GM12864 (cell line): ENCODE measurements around the gene ERP27.

Experiments used
- DNase-seq: peaks from one replicate; pipeline ENCODE4 v3.0.0-alpha.2; 2011; ENCODE audit warnings: low read depth
- H3K4me3 ChIP-seq: 2 replicates; pipeline ENCODE4 v1.5.1; 2011; ENCODE audit warnings: mild to moderate bottlenecking, low read depth, low read length, control low read depth
- CTCF ChIP-seq: IDR thresholded peaks from 2 replicates; pipeline ENCODE4 v1.5.1; 2011; ENCODE audit warnings: low read depth, mild to moderate bottlenecking, moderate library complexity, low read length, control low read depth, inconsistent platforms; ENCODE audit errors: missing control alignments

The ERP27 gene

GRCh38 chr12:14890701-14891100 is 47.6 kb downstream of the ERP27 start:
- no peak for TF ChIP-seq CTCF
- H3K4me3 ChIP-seq: no peak overlapping the region
- no peak for DNase-seq

GRCh38 chr12:14886271-14886670 is 52.1 kb downstream of the ERP27 start:
- TF ChIP-seq CTCF: no peak
- no peak overlapping the region for H3K4me3 ChIP-seq

GRCh38 chr12:14885718-14886221 is 52.6 kb downstream of the ERP27 start, which contains the start of gene MGP:
Gene MGP, minus strand, starts transcription at chr12:14885854. Its CDS starts 63 bp downstream, at chr12:14885791.
- no peak for TF ChIP-seq CTCF
- no peak within 1 kb of the TSS for H3K4me3 ChIP-seq
- no peak for DNase-seq

More at GRCh38 chr12:14886271-14886670, 52.1 kb downstream of the ERP27 start:
- no peak for DNase-seq

GRCh38 chr12:14884458-14884878 is 53.9 kb downstream of the ERP27 start:
- no peak overlapping the region for H3K4me3 ChIP-seq
- DNase-seq: peak; percentile 66
- TF ChIP-seq CTCF: no peak

DNA sequence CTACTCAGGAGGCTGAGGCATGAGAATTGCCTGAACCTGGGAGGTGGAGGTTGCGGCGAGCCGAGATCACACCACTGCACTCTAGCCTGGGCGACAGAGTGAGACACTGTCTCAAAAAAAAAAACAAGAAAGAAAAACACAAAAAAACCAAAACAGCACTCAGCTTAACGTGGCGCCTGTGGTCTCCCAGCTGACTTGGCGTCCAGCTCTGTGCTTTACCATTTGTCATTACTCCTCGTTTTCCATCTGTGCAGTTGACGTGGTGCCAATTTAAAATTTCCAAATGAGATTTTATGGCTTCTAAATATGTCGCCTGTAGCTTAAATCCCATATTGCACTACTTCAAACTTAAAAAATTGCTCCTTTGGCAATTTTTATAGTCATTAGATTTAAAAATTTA is 54.7 kb downstream of the ERP27 start:
- no peak overlapping the region for H3K4me3 ChIP-seq
- no peak for TF ChIP-seq CTCF
- DNase-seq: no peak

DNA sequence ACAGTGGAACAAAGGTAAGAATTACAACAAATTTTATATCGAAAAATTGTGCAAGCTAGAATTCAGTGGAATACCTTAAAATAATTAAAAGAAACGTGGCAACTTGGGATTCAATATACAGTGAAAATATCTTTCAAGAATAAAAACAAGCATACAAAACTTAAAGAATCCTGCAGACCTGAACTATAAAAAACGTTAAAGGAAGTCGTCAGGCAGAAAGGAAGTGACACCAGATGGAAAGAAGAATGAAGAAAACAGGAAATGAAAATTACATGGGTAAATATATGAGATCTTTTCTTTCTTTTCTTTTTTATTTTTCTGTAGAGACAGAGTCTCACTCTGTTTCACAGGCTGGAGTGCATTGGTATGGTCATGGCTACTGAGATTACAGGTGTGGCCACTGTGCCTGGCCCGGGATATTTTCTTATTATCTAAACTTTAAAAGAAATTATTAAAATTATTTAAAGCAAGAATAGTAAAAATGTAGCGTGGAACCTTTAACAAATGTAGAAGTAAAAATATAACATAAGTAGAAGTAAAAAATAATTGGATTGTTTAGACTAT is 57.4 kb downstream of the ERP27 start:
- no peak for DNase-seq
- no peak overlapping the region for H3K4me3 ChIP-seq
- no peak for TF ChIP-seq CTCF
